GM19238 (cell line): Measurements from ENCODE around the gene SHH.

Experiments used
- DNase-seq: peaks from one replicate; pipeline ENCODE4 v3.0.0; 2011; ENCODE audit warnings: low spot score; ENCODE audit not compliant: insufficient read length

SHH gene

GRCh38 chr7:155792999-155793560 is 19.2 kb downstream of the SHH start:
- DNase-seq = no peak

- no peak for DNase-seq
These were observed 19.8 kb downstream of the SHH start for GRCh38 chr7:155792315-155792960.

DNA sequence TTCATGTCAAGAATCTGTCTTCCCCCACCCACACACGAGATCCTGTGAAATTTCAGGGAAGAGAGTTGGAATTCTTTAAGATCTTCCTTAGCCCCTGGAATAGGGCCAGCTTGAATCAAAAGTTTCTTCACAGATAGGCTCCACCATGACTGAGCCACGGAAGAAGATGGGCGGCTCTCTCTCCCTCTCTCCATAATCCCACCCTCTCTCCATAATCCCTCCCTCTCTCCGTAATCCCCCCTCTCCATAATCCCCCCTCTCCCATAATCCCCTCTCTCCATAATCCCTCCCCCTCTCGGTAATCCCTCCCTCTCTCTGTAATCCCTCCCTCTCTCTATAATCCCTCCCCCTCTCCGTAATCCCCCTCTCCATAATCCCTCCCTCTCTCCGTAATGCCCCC is 20.4 kb downstream of the SHH start:
- DNase-seq = no peak

- no peak for DNase-seq
These were observed 21.0 kb downstream of the SHH start for GRCh38 chr7:155791214-155791737.

DNA sequence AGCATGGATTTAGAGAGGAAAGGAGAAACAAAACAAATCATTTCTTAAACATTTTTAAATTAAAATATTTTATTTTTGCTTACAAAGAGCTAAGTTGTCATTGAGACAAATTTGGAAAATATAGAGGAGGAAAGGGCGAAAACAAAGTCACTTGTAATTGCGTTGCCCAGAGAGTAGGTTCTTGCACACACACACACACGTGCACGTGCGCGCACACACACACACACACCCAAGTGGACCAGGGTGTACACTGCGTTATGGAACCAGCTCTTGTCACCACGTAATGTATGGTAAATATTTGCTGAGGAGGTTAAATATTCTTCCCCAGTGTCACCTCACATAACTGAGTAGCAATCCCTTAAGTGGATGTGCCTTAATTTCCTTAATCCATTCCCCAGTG is 21.6 kb downstream of the SHH start:
- no peak for DNase-seq

DNA sequence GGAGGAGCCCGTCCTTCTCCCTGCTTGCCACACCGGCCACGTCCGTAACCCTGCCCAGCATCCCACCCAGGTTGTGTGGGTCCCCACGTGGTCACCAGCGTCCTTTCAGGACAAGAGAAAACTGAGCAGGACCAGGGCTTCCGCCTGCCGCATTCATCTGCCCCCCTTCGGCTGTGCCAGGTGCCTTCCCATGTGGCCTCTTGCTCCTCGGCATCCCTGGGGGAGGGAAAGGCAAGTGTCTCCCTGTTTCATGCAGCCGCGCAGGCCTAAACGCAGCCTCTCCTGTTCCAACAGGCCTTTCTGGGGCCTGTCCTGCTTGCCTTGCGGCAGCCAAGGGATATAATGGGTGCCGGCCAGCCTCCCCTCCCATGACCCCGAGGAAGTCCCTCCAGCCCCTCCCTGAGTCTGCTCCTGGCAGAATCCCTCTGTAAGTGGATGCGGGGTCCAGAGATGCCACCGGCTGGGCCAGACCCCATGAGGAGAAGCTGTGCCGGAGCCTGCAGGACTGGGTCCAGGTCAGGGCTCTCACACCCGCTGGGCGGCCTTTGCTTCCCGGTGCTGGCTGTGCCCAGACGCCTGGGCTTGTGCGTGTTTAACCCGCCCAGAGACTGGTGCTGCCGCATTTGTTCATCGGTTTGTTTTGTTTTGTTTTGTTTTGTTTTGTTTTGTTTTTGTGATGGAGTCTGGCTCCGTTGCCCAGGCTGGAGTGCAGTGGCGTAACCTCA is 23.1 kb downstream of the SHH start:
- no peak for DNase-seq

GRCh38 chr7:155788616-155789000 is 23.7 kb downstream of the SHH start:
- no peak for DNase-seq

- DNase-seq = no peak
These were observed 25.0 kb downstream of the SHH start for GRCh38 chr7:155787171-155787851.

GRCh38 chr7:155786491-155786890 is 25.8 kb downstream of the SHH start:
- DNase-seq = no peak

- no peak for DNase-seq
These were observed 26.7 kb downstream of the SHH start for GRCh38 chr7:155785536-155785935.

- no peak for DNase-seq
These were observed 29.8 kb downstream of the SHH start for GRCh38 chr7:155782466-155782865.

DNA sequence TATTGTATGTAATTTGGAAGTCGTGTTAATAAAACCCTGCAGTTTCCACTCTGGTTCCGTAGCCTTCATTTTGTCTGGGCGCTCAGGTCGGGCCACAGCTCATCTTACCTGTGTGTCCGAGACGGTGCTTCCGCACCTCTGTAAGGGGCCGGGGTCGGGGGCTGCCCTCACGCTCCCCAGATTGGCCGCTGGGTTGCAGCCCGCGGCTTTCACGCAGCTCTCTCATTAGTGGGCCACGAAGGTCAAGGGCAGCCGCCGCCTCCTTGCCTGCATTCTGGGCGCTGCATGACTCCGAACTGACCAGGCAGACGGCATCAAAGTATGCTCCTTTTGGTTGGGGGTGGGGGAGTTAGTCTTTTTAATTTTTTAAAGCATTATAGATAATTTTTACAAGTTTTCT is 30.8 kb downstream of the SHH start:
- DNase-seq = no peak

- no peak for DNase-seq
These were observed 31.4 kb downstream of the SHH start for GRCh38 chr7:155780884-155781283.

DNA sequence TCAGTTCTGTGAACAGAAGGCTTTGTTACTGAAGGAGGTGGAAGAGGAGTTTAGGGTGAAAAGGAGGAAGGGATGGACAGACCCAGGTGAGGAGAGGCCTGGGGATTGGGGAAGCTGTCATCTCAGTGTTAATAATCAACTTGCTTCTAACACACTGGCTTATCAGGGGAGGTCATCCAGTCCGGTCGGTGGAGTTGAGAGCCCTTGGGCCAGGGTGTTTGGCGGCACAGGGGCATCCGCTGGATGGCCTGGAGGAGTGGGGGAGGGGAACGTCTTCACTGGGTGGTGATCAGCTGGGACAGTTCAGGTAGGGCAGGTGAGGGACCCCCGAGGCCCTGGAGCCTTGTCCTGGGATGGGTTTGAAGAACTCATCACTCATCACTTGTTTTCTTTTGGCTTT is 33.9 kb downstream of the SHH start:
- DNase-seq = no peak

- DNase-seq = no peak
These were observed 35.7 kb downstream of the SHH start for GRCh38 chr7:155776606-155777005.

GRCh38 chr7:155775691-155776090 is 36.6 kb downstream of the SHH start:
- DNase-seq = no peak

DNA sequence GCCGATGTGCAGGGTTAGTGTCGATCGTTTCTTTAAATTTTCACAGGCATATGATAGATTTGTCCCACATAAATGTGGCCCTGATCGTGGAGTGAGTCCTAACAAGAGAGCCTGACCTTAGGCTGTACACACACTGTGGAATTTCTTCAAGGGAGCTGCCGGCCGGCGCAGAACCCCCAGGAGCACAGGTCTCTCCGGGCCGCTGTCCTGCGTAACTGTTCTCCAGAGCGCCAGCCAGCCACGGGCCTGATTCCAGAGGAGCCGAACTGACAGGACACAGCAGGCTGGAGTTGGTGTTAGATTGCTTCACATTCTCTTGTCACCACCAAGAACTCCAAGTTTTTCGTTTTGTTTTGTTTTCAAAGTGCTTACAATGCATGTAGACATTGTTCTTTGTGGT is 37.3 kb downstream of the SHH start:
- no peak for DNase-seq

GRCh38 chr7:155773531-155773930 is 38.7 kb downstream of the SHH start:
- DNase-seq = no peak

DNA sequence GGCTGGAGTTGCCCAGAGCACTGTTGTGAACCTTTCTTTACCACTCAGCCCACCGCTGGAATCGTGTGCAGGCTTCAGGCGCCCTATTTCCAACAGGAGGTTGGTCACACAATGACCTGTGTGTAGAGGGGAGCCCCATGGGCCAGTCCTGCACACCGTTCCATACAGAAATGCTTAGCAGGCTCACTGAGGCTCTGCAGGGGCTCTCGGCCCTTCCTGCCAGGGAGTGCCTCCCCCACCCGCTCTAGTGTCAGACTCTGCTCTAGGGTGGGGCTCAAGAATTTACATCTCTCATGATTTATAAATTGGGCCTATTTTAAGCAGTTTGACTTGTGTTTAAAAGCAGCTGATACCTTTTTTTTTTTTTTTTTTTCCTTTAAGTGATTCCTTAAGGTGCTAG is 42.0 kb downstream of the SHH start:
- DNase-seq = no peak

GRCh38 chr7:155769701-155770100 is 42.6 kb downstream of the SHH start:
- no peak for DNase-seq

- no peak for DNase-seq
These were observed 45.0 kb downstream of the SHH start for GRCh38 chr7:155766966-155767916.
